Stimulated activated CD4-positive, alpha-beta T cell treated with anti-CD3 and anti-CD28 coated beads, TNF-alpha, amount 100 ng/mL, for 1 hour (primary cell): ENCODE data around the gene CHPT1.
"Not testable (repeated sequence)": the region's sequence is repeated elsewhere in the genome, so short reads cannot be mapped to it uniquely, and the experiment has no call there.

ENCODE experiments used
- DNase-seq, 3 donors: peaks; one replicate each; pipeline ENCODE4 v3.0.0-alpha.2; 2020; ENCODE audit warnings: low read depth in 3 of 3, low spot score in 1 of 3

Gene CHPT1

GRCh38 chr12:101719566-101719965, 22.1 kb downstream of the CHPT1 start:
- DNase-seq = no peak

- DNase-seq = no peak
Measured at GRCh38 chr12:101720118-101720517, 22.7 kb downstream of the CHPT1 start.

- no peak for DNase-seq
Measured at GRCh38 chr12:101722392-101722791, 25.0 kb downstream of the CHPT1 start.

GRCh38 chr12:101727098-101727497, 29.7 kb downstream of the CHPT1 start:
- DNase-seq = no peak

- no peak for DNase-seq
Measured at GRCh38 chr12:101729842-101730241, 32.4 kb downstream of the CHPT1 start.

- DNase-seq = no peak
Measured at GRCh38 chr12:101732318-101732717, 34.9 kb downstream of the CHPT1 start.

- no peak for DNase-seq
Measured at GRCh38 chr12:101733166-101733565, 35.7 kb downstream of the CHPT1 start.

GRCh38 chr12:101734482-101734881, 37.0 kb downstream of the CHPT1 start:
- not testable (repeated sequence) for DNase-seq

GRCh38 chr12:101737476-101737875, 40.0 kb downstream of the CHPT1 start:
- no peak for DNase-seq

- DNase-seq = no peak
Measured at GRCh38 chr12:101738920-101739665, 41.7 kb downstream of the CHPT1 start, which contains the start of gene SYCP3. Gene SYCP3 (minus strand): TSS chr12:101739462. CDS start chr12:101737935, 1,527 bp downstream.

- no peak for DNase-seq
Measured at GRCh38 chr12:101740566-101740965, 43.1 kb downstream of the CHPT1 start.

- DNase-seq = no peak
Measured at GRCh38 chr12:101740980-101741379, 43.5 kb downstream of the CHPT1 start.

- no peak for DNase-seq
Measured at GRCh38 chr12:101743242-101743641, 45.8 kb downstream of the CHPT1 start.

GRCh38 chr12:101743724-101744472, 46.5 kb downstream of the CHPT1 start:
- no peak for DNase-seq

GRCh38 chr12:101745481-101745880, 48.0 kb downstream of the CHPT1 start:
- no peak for DNase-seq

GRCh38 chr12:101746196-101746595, 48.8 kb downstream of the CHPT1 start:
- DNase-seq = no peak

- no peak for DNase-seq
Measured at GRCh38 chr12:101746661-101747060, 49.2 kb downstream of the CHPT1 start.

GRCh38 chr12:101747697-101748096, 50.3 kb downstream of the CHPT1 start:
- no peak for DNase-seq

- no peak for DNase-seq
Measured at GRCh38 chr12:101748907-101749306, 51.5 kb downstream of the CHPT1 start.

GRCh38 chr12:101749657-101750056, 52.2 kb downstream of the CHPT1 start:
- no peak for DNase-seq

- no peak for DNase-seq
Measured at GRCh38 chr12:101750152-101750551, 52.7 kb downstream of the CHPT1 start.

GRCh38 chr12:101759396-101760047, 62.1 kb downstream of the CHPT1 start:
- DNase-seq = no peak
